Keratinocyte (primary cell): ENCODE data around the gene SCP2. TPM values are rescaled to one million over a fixed set of nuclear protein-coding genes. Genes with fewer than 3 reads are reported as not detected.

Experiments used
- DNase-seq: peaks from one replicate; pipeline ENCODE4 v3.0.0-alpha.2; 2011; ENCODE audit warnings: low read depth, missing footprints, low spot score
- FAIRE-seq: peaks from 2 replicates; lab custom pipeline; 2011; peaks lifted over from hg19 to GRCh38; lab: Jason Lieb, UNC
- H2AFZ ChIP-seq: 2 replicates; pipeline ENCODE4 v1.6.0; 2012; ENCODE audit warnings: low read length, control low read depth, inconsistent platforms; ENCODE audit not compliant: control insufficient read depth
- H3K27ac ChIP-seq: 2 replicates; pipeline ENCODE4 v1.5.1; 2011; ENCODE audit warnings: low read length; ENCODE audit not compliant: control insufficient read depth, insufficient read depth
- H3K27me3 ChIP-seq: 3 replicates; pipeline ENCODE4 v1.6.0; 2011; ENCODE audit warnings: low read length; ENCODE audit not compliant: control insufficient read depth, insufficient read depth; ENCODE audit errors: extremely low read depth
- H3K36me3 ChIP-seq, 2 experiments: 2 replicates in 1 of 2; 3 replicates in 1 of 2; pipeline ENCODE4 v1.5.1; 2011; ENCODE audit warnings: low read length in 2 of 2, mild to moderate bottlenecking in 1 of 2; ENCODE audit not compliant: control insufficient read depth in 2 of 2, insufficient read depth in 2 of 2; ENCODE audit errors: extremely low read depth in 1 of 2
- H3K4me1 ChIP-seq: 3 replicates; pipeline ENCODE4 v1.5.1; 2011; ENCODE audit warnings: low read length; ENCODE audit not compliant: control insufficient read depth, insufficient read depth; ENCODE audit errors: extremely low read depth
- H3K4me2 ChIP-seq: 3 replicates; pipeline ENCODE4 v1.6.0; 2011; ENCODE audit warnings: low read depth, low read length; ENCODE audit not compliant: control insufficient read depth, insufficient read depth; ENCODE audit errors: extremely low read depth
- H3K4me3 ChIP-seq, 3 experiments: fragments of 200-600 bp in 1 of 3; sonication (generic) in 1 of 3; 2 replicates in 2 of 3; 3 replicates in 1 of 3; pipeline ENCODE4 v1.5.1; 2011 to 2016; ENCODE audit warnings: low read length in 3 of 3, mild to moderate bottlenecking in 3 of 3, control low read depth in 2 of 3, inconsistent platforms in 1 of 3, low read depth in 1 of 3, mixed read lengths in 1 of 3, mixed run types in 1 of 3, moderate library complexity in 1 of 3; ENCODE audit not compliant: control insufficient read depth in 2 of 3, insufficient read depth in 2 of 3; ENCODE audit errors: extremely low read depth in 1 of 3
- H3K79me2 ChIP-seq: 2 replicates; pipeline ENCODE4 v1.6.0; 2012; ENCODE audit warnings: low read length; ENCODE audit not compliant: control insufficient read depth, insufficient read depth
- H3K9ac ChIP-seq: 3 replicates; pipeline ENCODE4 v1.6.0; 2011; ENCODE audit warnings: low read length; ENCODE audit not compliant: control insufficient read depth, insufficient read depth; ENCODE audit errors: extremely low read depth
- H3K9me1 ChIP-seq: 3 replicates; pipeline ENCODE4 v1.6.0; 2011; ENCODE audit warnings: low read length; ENCODE audit not compliant: control insufficient read depth, insufficient read depth; ENCODE audit errors: extremely low read depth
- H3K9me3 ChIP-seq: 2 replicates; pipeline ENCODE4 v1.5.1; 2012; ENCODE audit warnings: low read depth, low read length; ENCODE audit not compliant: control insufficient read depth
- H4K20me1 ChIP-seq: 3 replicates; pipeline ENCODE4 v1.6.0; 2011; ENCODE audit warnings: low read length; ENCODE audit not compliant: control insufficient read depth, insufficient read depth; ENCODE audit errors: extremely low read depth
- CTCF ChIP-seq, 3 experiments: IDR thresholded peaks in 1 of 3; conservative IDR thresholded peaks in 1 of 3; optimal IDR thresholded peaks in 1 of 3; 2 replicates in 2 of 3; 3 replicates in 1 of 3; pipeline versions ENCODE3 to v1.5.1; 2011; ENCODE audit warnings: low read length in 3 of 3, mild to moderate bottlenecking in 3 of 3, moderate library complexity in 2 of 3, control low read depth in 1 of 3, inconsistent platforms in 1 of 3; ENCODE audit not compliant: insufficient read depth in 2 of 3; ENCODE audit errors: extremely low read depth in 1 of 3
- EZH2 ChIP-seq: IDR thresholded peaks from one replicate; pipeline ENCODE4 v1.6.1; 2012; ENCODE audit warnings: inconsistent platforms, mild to moderate bottlenecking, low read length, moderate library complexity
- dilution Hi-C: fragments of 300-500 bp; cut with MboI; formaldehyde crosslinking; loops from one replicate; pipeline ENCODE4 v1.7.0; 2020; ENCODE audit warnings: low sequenced_read_pairs; ENCODE audit not compliant: extremely low pct_ligation_motif_present
- polyA plus RNA-seq, 5 experiments: library from polyadenylated mRNA; depleted of rRNA in 3 of 5; stranded (reverse) in 3 of 5; stranded (forward) in 1 of 5; unstranded in 1 of 5; fragments of >200 nt; gene quantifications; 1 replicate in 1 of 5; 2 replicates in 3 of 5; 3 replicates in 1 of 5; pipeline versions ENCODE4 v1.2.1 to v1.2.3, GENCODE V29; 2011 to 2012; ENCODE audit warnings: missing spikeins in 2 of 5, low read depth in 1 of 5, low replicate concordance in 1 of 5

Gene SCP2
- polyA plus RNA-seq, 1 donor (not counting 4 experiments of a cell fraction or from before 2014, with no cell fraction given) = 116 TPM

GRCh38 chr1:52955129-52955970 is 28.3 kb downstream of the SCP2 start:
- dilution Hi-C loops = no loop called here
- Histone ChIP-seq H3K36me3 (peaks cover 0 to 5% of the 10 kb centered on the region in 2 experiments), H4K20me1 (no peaks in the 10 kb centered on the region), H2AFZ (no peak overlapping the region), H3K9me1 (no peaks in the 10 kb centered on the region), H3K4me3 (no peak overlapping the region), H3K27me3 (no peaks in the 10 kb centered on the region), H3K79me2 (no peaks in the 10 kb centered on the region), H3K9ac (no peak overlapping the region), H3K27ac (no peak overlapping the region), H3K4me2 (no peak overlapping the region), H3K4me1 (no peaks in the 10 kb centered on the region), H3K9me3 (no peaks in the 10 kb centered on the region)
- no peak for FAIRE-seq
- no peak for DNase-seq
- TF ChIP-seq EZH2 = no peak
- no peak for TF ChIP-seq CTCF (optimal IDR thresholded peaks at IDR 0.05 in 1 of 3, IDR thresholded peaks at IDR 0.05 in 1 of 3, conservative IDR thresholded peaks at IDR 0.05 in 1 of 3; ENCODE audit: extremely low read depth in 1 of 3, insufficient read depth in 2 of 3, low read length in 3 of 3)

DNA sequence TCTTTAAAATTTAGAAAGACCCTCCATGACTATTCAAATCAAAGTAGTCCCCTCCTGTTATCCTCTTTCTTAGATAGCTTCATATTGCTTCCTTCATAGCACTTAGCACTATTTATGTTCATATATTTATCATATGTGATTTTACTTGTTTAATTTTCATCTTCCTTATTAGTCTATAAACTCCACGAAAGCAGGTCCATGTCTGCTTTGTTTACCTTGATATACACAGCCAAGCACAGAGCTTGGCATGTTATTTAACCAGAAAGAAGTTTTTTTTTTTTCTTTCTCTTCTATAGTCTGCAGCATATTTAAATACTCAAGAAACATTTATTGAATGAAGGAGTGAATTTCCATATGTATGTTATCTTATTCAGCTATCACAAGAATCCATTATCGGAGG is 36.0 kb downstream of the SCP2 start:
- H3K9ac ChIP-seq = no peak overlapping the region
- H3K27me3 ChIP-seq = no peaks in the 10 kb centered on the region
- H3K9me1 ChIP-seq = no peaks in the 10 kb centered on the region
- H3K27ac ChIP-seq = no peak overlapping the region
- H2AFZ ChIP-seq = no peak overlapping the region
- H3K79me2 ChIP-seq = no peaks in the 10 kb centered on the region
- no peak for DNase-seq
- dilution Hi-C loops = no loop called here
- no peak for TF ChIP-seq EZH2
- no peak for TF ChIP-seq CTCF (optimal IDR thresholded peaks at IDR 0.05 in 1 of 3, IDR thresholded peaks at IDR 0.05 in 1 of 3, conservative IDR thresholded peaks at IDR 0.05 in 1 of 3; ENCODE audit: extremely low read depth in 1 of 3, insufficient read depth in 2 of 3, low read length in 3 of 3)
- no peak overlapping the region for H3K4me2 ChIP-seq
- H3K4me3 ChIP-seq = no peak overlapping the region
- peaks cover 0 to 4% of the 10 kb centered on the region in 2 experiments for H3K36me3 ChIP-seq
- no peaks in the 10 kb centered on the region for H4K20me1 ChIP-seq
- H3K9me3 ChIP-seq = no peaks in the 10 kb centered on the region
- no peak for FAIRE-seq
- no peaks in the 10 kb centered on the region for H3K4me1 ChIP-seq
